ENCODE results near the gene PIM2. TPM values are rescaled to one million over a fixed set of nuclear protein-coding genes. Genes with fewer than 3 reads are reported as not detected.

The PIM2 gene
- total RNA-seq, 2 experiments from 2014 or later = 51.3 to 53.6 TPM

- ChIA-PET POLR2A (interaction anchor here (0.9 to 1.3 kb wide), 2 partner anchors 10 to 37 kb away, joined by 3 to 5 read pairs; partner anchors contain the start of gene SLC35A2), CTCF (interaction anchor here (1.3 to 1.9 kb wide), 2 partner anchors 8 to 33 kb away, joined by 3 to 6 read pairs; no protein-coding TSS in a partner anchor)
- no peak overlapping the region for H3K27ac Mint-ChIP-seq
- H3K4me3 Mint-ChIP-seq = no peak overlapping the region
- ATAC-seq = no peak
- H3K36me3 Mint-ChIP-seq (ENCODE audit: low read depth) = peaks cover 12% of the 10 kb centered on the region
- H3K27me3 Mint-ChIP-seq (ENCODE audit: low read depth) = no peaks in the 10 kb centered on the region
- peaks cover 47% of the 10 kb centered on the region for H3K4me1 Mint-ChIP-seq (ENCODE audit: low read depth)
- no peak for DNase-seq
- H3K9me3 Mint-ChIP-seq (ENCODE audit: insufficient read depth) = no peaks in the 10 kb centered on the region
Observed at GRCh38 chrX:48948589-48948988, 29.8 kb upstream of the PIM2 start.

- ATAC-seq = peak; percentile 58
- DNase-seq = peak; percentile 61
- H3K27me3 Mint-ChIP-seq (ENCODE audit: low read depth) = no peaks in the 10 kb centered on the region
- H3K36me3 Mint-ChIP-seq (ENCODE audit: low read depth) = peaks cover 21% of the 10 kb centered on the region
- H3K27ac Mint-ChIP-seq = peak overlapping the region; percentile 55
- POLR2A ChIA-PET = interaction anchor here (0.7 to 1.5 kb wide), 2 partner anchors 34 to 55 kb away, joined by 3 to 4 read pairs; partner anchors contain the start of gene SLC35A2
- H3K4me3 Mint-ChIP-seq = no peak overlapping the region
- H3K9me3 Mint-ChIP-seq (ENCODE audit: insufficient read depth) = no peaks in the 10 kb centered on the region
- CTCF ChIA-PET = interaction anchor here (0.6 to 1.8 kb wide), 13 partner anchors 8 to 297 kb away, joined by 3 to 11 read pairs (median 5); partner anchors contain the start of genes HDAC6, PQBP1, SLC35A2 and TIMM17B
- H3K4me1 Mint-ChIP-seq (ENCODE audit: low read depth) = peaks cover 56% of the 10 kb centered on the region
Observed at GRCh38 chrX:48945517-48946348, 26.9 kb upstream of the PIM2 start.

- ATAC-seq (no peak), DNase-seq (no peak)
- Mint-ChIP-seq H3K36me3 (ENCODE audit: low read depth) (peaks cover 28% of the 10 kb centered on the region), H3K9me3 (ENCODE audit: insufficient read depth) (no peaks in the 10 kb centered on the region), H3K4me3 (no peak overlapping the region), H3K27me3 (ENCODE audit: low read depth) (no peaks in the 10 kb centered on the region), H3K4me1 (ENCODE audit: low read depth) (peaks cover 76% of the 10 kb centered on the region), H3K27ac (peak overlapping the region; percentile 80)
- POLR2A ChIA-PET = interaction anchor here (1.0 to 7.2 kb wide), 6 partner anchors 10 to 45 kb away, joined by 3 to 93 read pairs (median 7); partner anchors contain the start of genes OTUD5, PQBP1, SLC35A2 and TIMM17B
- CTCF ChIA-PET = interaction anchor here (1.0 to 1.9 kb wide), 4 partner anchors 9 to 31 kb away, joined by 3 to 6 read pairs (median 4); partner anchors contain the start of gene SLC35A2
Observed at GRCh38 chrX:48942895-48943294, 24.1 kb upstream of the PIM2 start.

GRCh38 chrX:48940404-48940955 is 21.7 kb upstream of the PIM2 start:
- ChIA-PET CTCF (interaction anchor here (0.6 to 2.0 kb wide), 10 partner anchors 9 to 256 kb away, joined by 3 to 7 read pairs (median 3); partner anchors contain the start of genes PQBP1, SLC35A2 and TIMM17B), POLR2A (interaction anchor here (0.6 to 7.2 kb wide), 12 partner anchors 13 to 244 kb away, joined by 3 to 126 read pairs (median 4); partner anchors contain the start of genes HDAC6, OTUD5, PIM2 and PQBP1)
- peak; percentile 29 for DNase-seq
- H3K9me3 Mint-ChIP-seq (ENCODE audit: insufficient read depth) = no peaks in the 10 kb centered on the region
- H3K27ac Mint-ChIP-seq = peak overlapping the region; percentile 88
- H3K4me3 Mint-ChIP-seq = no peak overlapping the region
- H3K27me3 Mint-ChIP-seq (ENCODE audit: low read depth) = no peaks in the 10 kb centered on the region
- H3K4me1 Mint-ChIP-seq (ENCODE audit: low read depth) = peaks cover 85% of the 10 kb centered on the region
- H3K36me3 Mint-ChIP-seq (ENCODE audit: low read depth) = peaks cover 43% of the 10 kb centered on the region
- ATAC-seq = no peak

GRCh38 chrX:48939524-48940228 is 20.9 kb upstream of the PIM2 start:
- peak overlapping the region; percentile 88 for H3K27ac Mint-ChIP-seq
- peaks cover 51% of the 10 kb centered on the region for H3K36me3 Mint-ChIP-seq (ENCODE audit: low read depth)
- peaks cover 90% of the 10 kb centered on the region for H3K4me1 Mint-ChIP-seq (ENCODE audit: low read depth)
- peak overlapping the region; percentile 75 for H3K4me3 Mint-ChIP-seq
- H3K27me3 Mint-ChIP-seq (ENCODE audit: low read depth) = no peaks in the 10 kb centered on the region
- no peaks in the 10 kb centered on the region for H3K9me3 Mint-ChIP-seq (ENCODE audit: insufficient read depth)
- peak; percentile 39 for DNase-seq
- peak; percentile 29 for ATAC-seq
- ChIA-PET POLR2A (interaction anchor here (0.8 to 7.2 kb wide), 12 partner anchors 14 to 333 kb away, joined by 3 to 126 read pairs (median 4); partner anchors contain the start of genes OTUD5, PIM2, PQBP1 and SLC35A2), CTCF (interaction anchor here (0.6 to 1.4 kb wide), 8 partner anchors 13 to 255 kb away, joined by 3 to 4 read pairs (median 3); partner anchors contain the start of genes PQBP1 and TIMM17B)

GRCh38 chrX:48938721-48939425 is 20.0 kb upstream of the PIM2 start:
- ATAC-seq = peak; percentile 20
- CTCF ChIA-PET = interaction anchor here (0.7 to 3.0 kb wide), 7 partner anchors 8 to 255 kb away, joined by 3 to 23 read pairs (median 4); partner anchors contain the start of gene SLC35A2
- H3K27ac Mint-ChIP-seq = peak overlapping the region; percentile 88
- H3K9me3 Mint-ChIP-seq (ENCODE audit: insufficient read depth) = no peaks in the 10 kb centered on the region
- DNase-seq = peak; percentile 71
- H3K4me3 Mint-ChIP-seq = peak overlapping the region; percentile 75
- H3K27me3 Mint-ChIP-seq (ENCODE audit: low read depth) = no peaks in the 10 kb centered on the region
- POLR2A ChIA-PET = interaction anchor here (0.8 to 7.2 kb wide), 7 partner anchors 19 to 334 kb away, joined by 3 to 126 read pairs (median 4); partner anchors contain the start of genes OTUD5, PIM2, PQBP1 and SLC35A2
- peaks cover 57% of the 10 kb centered on the region for H3K36me3 Mint-ChIP-seq (ENCODE audit: low read depth)
- H3K4me1 Mint-ChIP-seq (ENCODE audit: low read depth) = peaks cover 92% of the 10 kb centered on the region

GRCh38 chrX:48937054-48937907 is 18.5 kb upstream of the PIM2 start:
- peak; percentile 78 for ATAC-seq
- Mint-ChIP-seq H3K9me3 (ENCODE audit: insufficient read depth) (no peaks in the 10 kb centered on the region), H3K4me1 (ENCODE audit: low read depth) (peaks cover 81% of the 10 kb centered on the region), H3K4me3 (peak overlapping the region; percentile 75), H3K27ac (peak overlapping the region; percentile 88), H3K27me3 (ENCODE audit: low read depth) (no peaks in the 10 kb centered on the region), H3K36me3 (ENCODE audit: low read depth) (peaks cover 56% of the 10 kb centered on the region)
- POLR2A ChIA-PET = interaction anchor here (0.6 to 7.2 kb wide), 10 partner anchors 10 to 260 kb away, joined by 3 to 126 read pairs (median 6); partner anchors contain the start of genes GRIPAP1, PIM2, PQBP1 and SLC35A2
- peak; percentile 93 for DNase-seq
- CTCF ChIA-PET = interaction anchor here (0.9 to 3.0 kb wide), 10 partner anchors 9 to 289 kb away, joined by 3 to 23 read pairs (median 4); partner anchors contain the start of genes HDAC6 and SLC35A2

- Mint-ChIP-seq H3K9me3 (ENCODE audit: insufficient read depth) (no peaks in the 10 kb centered on the region), H3K27me3 (ENCODE audit: low read depth) (no peaks in the 10 kb centered on the region), H3K36me3 (ENCODE audit: low read depth) (peaks cover 50% of the 10 kb centered on the region), H3K27ac (peak overlapping the region; percentile 88), H3K4me1 (ENCODE audit: low read depth) (peaks cover 74% of the 10 kb centered on the region), H3K4me3 (no peak overlapping the region)
- POLR2A ChIA-PET = interaction anchor here (0.6 to 7.2 kb wide), 11 partner anchors 9 to 1100 kb away, joined by 3 to 126 read pairs (median 3); partner anchors contain the start of genes GRIPAP1, PIM2, PQBP1 and SLC35A2
- DNase-seq (no peak), ATAC-seq (no peak)
- CTCF ChIA-PET = interaction anchor here (0.8 to 3.0 kb wide), 8 partner anchors 10 to 288 kb away, joined by 3 to 23 read pairs (median 4); partner anchors contain the start of gene HDAC6
Observed at GRCh38 chrX:48936429-48937053, 17.7 kb upstream of the PIM2 start.

- ChIA-PET POLR2A (no interaction called here), CTCF (no interaction called here)
- peaks cover 48% of the 10 kb centered on the region for H3K36me3 Mint-ChIP-seq (ENCODE audit: low read depth)
- no peak for ATAC-seq
- peaks cover 63% of the 10 kb centered on the region for H3K4me1 Mint-ChIP-seq (ENCODE audit: low read depth)
- no peak for DNase-seq
- H3K9me3 Mint-ChIP-seq (ENCODE audit: insufficient read depth) = no peaks in the 10 kb centered on the region
- H3K27ac Mint-ChIP-seq = no peak overlapping the region
- H3K4me3 Mint-ChIP-seq = no peak overlapping the region
- H3K27me3 Mint-ChIP-seq (ENCODE audit: low read depth) = no peaks in the 10 kb centered on the region
Observed at GRCh38 chrX:48935301-48935670, 16.5 kb upstream of the PIM2 start.

All from activated CD8-positive, alpha-beta T cell treated with anti-CD3 and anti-CD28 coated beads, Interleukin-2, amount 10 ng/mL, durations not matched to agents 7 days and 5 days (primary cell).